Activated T-cell treated with anti-CD3 and anti-CD28 coated beads, Interleukin-2, amount 50 U/mL, for 24 hours (primary cell): ENCODE results near the gene FDCSP.

Source experiments
- DNase-seq: peaks from one replicate; pipeline ENCODE4 v3.0.0-alpha.2; 2020
- H3K27ac Mint-ChIP-seq: 2 replicates; pipeline ENCODE4 v1.8.0; 2020; ENCODE audit warnings: mild to moderate bottlenecking, mixed read lengths
- H3K27me3 Mint-ChIP-seq: 2 replicates; pipeline ENCODE4 v1.8.0; 2020; ENCODE audit warnings: mixed read lengths
- H3K36me3 Mint-ChIP-seq: 2 replicates; pipeline ENCODE4 v1.8.0; 2020; ENCODE audit warnings: low read depth, mixed read lengths
- H3K4me1 Mint-ChIP-seq: 2 replicates; pipeline ENCODE4 v1.8.0; 2020; ENCODE audit warnings: low read depth, mixed read lengths
- H3K4me3 Mint-ChIP-seq: 2 replicates; pipeline ENCODE4 v1.8.0; 2020; ENCODE audit warnings: mild to moderate bottlenecking, moderate library complexity, mixed read lengths
- H3K9me3 Mint-ChIP-seq: 2 replicates; pipeline ENCODE4 v1.8.0; 2020; ENCODE audit warnings: mixed read lengths

Gene FDCSP

DNA sequence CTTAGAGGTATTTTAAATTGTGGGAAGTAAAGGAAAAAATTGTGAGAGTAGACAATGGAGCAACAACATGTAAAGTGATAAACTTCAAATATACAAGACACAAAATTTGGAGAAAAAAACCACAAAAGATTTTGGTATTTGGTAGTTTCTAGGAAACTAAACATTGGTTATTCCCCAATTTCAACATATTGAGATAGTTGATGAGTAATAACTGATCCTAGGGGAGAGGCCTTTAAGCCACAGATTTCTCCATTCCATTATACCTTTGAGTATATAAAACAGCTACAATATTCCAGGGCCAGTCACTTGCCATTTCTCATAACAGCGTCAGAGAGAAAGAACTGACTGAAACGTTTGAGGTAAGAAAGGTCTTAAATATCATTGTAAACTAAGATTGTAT, at the start of gene FDCSP:
Gene FDCSP (plus strand): TSS at position 301 of the 400 bp plus-strand sequence. CDS start 5,071 bp downstream, outside the sequence.
- no peak within 1 kb of the TSS for H3K4me3 Mint-ChIP-seq
- H3K4me1 Mint-ChIP-seq: no peaks in the 10 kb centered on the region

GRCh38 chr4:70177090-70177489, 48.8 kb upstream of the FDCSP start:
- no peak for DNase-seq
- H3K4me3 Mint-ChIP-seq: no peak overlapping the region
- no peaks in the 10 kb centered on the region for H3K9me3 Mint-ChIP-seq
- H3K27me3 Mint-ChIP-seq: no peaks in the 10 kb centered on the region
- no peaks in the 10 kb centered on the region for H3K36me3 Mint-ChIP-seq
- no peaks in the 10 kb centered on the region for H3K4me1 Mint-ChIP-seq
- no peak overlapping the region for H3K27ac Mint-ChIP-seq

More for the DNA sequence above, at the start of gene FDCSP:
- H3K27ac Mint-ChIP-seq: no peak within 1 kb of the TSS
- H3K27me3 Mint-ChIP-seq: no peaks in the 10 kb centered on the region
- H3K9me3 Mint-ChIP-seq: no peaks in the 10 kb centered on the region
- no peaks in the 10 kb centered on the region for H3K36me3 Mint-ChIP-seq
- DNase-seq: no peak

- Mint-ChIP-seq H3K4me3 (no peak overlapping the region), H3K27me3 (no peaks in the 10 kb centered on the region), H3K36me3 (no peaks in the 10 kb centered on the region), H3K9me3 (no peaks in the 10 kb centered on the region), H3K27ac (no peak overlapping the region), H3K4me1 (no peaks in the 10 kb centered on the region)
- DNase-seq: no peak
Measured at GRCh38 chr4:70178075-70178660, 47.8 kb upstream of the FDCSP start.

- Mint-ChIP-seq H3K9me3 (no peaks in the 10 kb centered on the region), H3K27ac (no peak overlapping the region), H3K27me3 (no peaks in the 10 kb centered on the region), H3K36me3 (no peaks in the 10 kb centered on the region), H3K4me1 (no peaks in the 10 kb centered on the region), H3K4me3 (no peak overlapping the region)
- no peak for DNase-seq
Measured at GRCh38 chr4:70179811-70180210, 46.1 kb upstream of the FDCSP start.

GRCh38 chr4:70181864-70182263, 44.1 kb upstream of the FDCSP start:
- H3K27me3 Mint-ChIP-seq: no peaks in the 10 kb centered on the region
- no peaks in the 10 kb centered on the region for H3K36me3 Mint-ChIP-seq
- no peak overlapping the region for H3K4me3 Mint-ChIP-seq
- no peaks in the 10 kb centered on the region for H3K4me1 Mint-ChIP-seq
- no peak overlapping the region for H3K27ac Mint-ChIP-seq
- no peak for DNase-seq
- H3K9me3 Mint-ChIP-seq: no peaks in the 10 kb centered on the region

DNA sequence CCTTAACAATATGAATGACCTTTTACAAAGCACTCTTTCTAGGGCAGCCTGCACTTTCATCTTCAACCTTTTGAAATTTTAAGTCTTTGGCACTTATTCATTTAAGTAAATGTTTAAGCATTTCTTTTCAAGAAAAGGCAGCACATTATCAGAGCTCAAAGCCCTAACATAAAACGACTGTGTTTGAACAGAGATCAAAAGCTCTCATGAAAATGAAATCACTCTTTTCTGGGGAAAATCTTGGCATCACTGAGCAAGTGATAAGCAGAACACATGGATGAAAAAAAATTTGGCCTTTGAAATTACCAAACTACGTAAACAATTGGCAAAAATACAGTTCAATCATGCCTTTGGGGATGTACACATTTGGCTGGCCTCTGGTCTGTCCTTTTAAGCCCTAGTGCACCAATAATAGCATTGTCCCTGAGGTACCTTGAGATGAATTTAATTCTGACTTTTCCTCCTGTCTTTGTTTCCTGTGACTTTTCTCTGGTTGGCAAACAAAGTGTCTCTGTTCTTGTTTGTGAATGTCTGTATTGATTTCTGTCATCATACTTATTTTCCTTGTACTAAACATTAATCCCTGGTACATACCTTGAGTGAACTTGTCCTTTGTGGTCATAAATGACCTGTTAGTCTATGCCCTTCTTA, 43.3 kb upstream of the FDCSP start:
- no peaks in the 10 kb centered on the region for H3K9me3 Mint-ChIP-seq

GRCh38 chr4:70183168-70183939, 42.6 kb upstream of the FDCSP start:
- Mint-ChIP-seq H3K36me3 (no peaks in the 10 kb centered on the region), H3K27me3 (no peaks in the 10 kb centered on the region), H3K4me3 (no peak overlapping the region), H3K4me1 (no peaks in the 10 kb centered on the region), H3K9me3 (no peaks in the 10 kb centered on the region), H3K27ac (no peak overlapping the region)
- DNase-seq: no peak

More for the DNA sequence above, 43.3 kb upstream of the FDCSP start:
- no peak overlapping the region for H3K27ac Mint-ChIP-seq
- DNase-seq: no peak
- no peaks in the 10 kb centered on the region for H3K27me3 Mint-ChIP-seq
- no peaks in the 10 kb centered on the region for H3K36me3 Mint-ChIP-seq
- H3K4me1 Mint-ChIP-seq: no peaks in the 10 kb centered on the region
- no peak overlapping the region for H3K4me3 Mint-ChIP-seq

- H3K27ac Mint-ChIP-seq: no peak overlapping the region
- H3K27me3 Mint-ChIP-seq: no peaks in the 10 kb centered on the region
- H3K4me3 Mint-ChIP-seq: no peak overlapping the region
- DNase-seq: no peak
- no peaks in the 10 kb centered on the region for H3K36me3 Mint-ChIP-seq
- no peaks in the 10 kb centered on the region for H3K4me1 Mint-ChIP-seq
- no peaks in the 10 kb centered on the region for H3K9me3 Mint-ChIP-seq
Measured at GRCh38 chr4:70183940-70184246, 42.0 kb upstream of the FDCSP start.

DNA sequence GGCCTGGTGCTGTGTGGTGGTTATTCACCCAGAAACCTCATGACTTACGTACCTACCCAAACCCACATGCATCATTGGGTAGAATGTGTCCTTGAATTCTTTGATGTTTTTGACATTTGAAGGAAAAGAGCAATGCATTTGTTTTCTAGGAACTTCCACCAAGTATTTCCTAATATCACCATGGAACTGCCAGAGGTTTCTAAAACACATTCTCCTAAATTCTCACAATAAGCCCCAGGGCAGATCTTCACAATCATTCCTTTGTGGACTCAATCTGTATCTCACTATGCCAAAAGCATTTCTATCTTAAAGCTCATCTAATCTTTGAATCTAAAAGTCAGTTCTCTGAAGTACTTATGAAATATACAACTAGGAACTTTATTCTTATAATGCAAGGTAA, 38.7 kb upstream of the FDCSP start:
- H3K9me3 Mint-ChIP-seq: peaks cover 2% of the 10 kb centered on the region
- DNase-seq: no peak
- no peaks in the 10 kb centered on the region for H3K36me3 Mint-ChIP-seq
- no peak overlapping the region for H3K4me3 Mint-ChIP-seq
- no peaks in the 10 kb centered on the region for H3K4me1 Mint-ChIP-seq
- H3K27me3 Mint-ChIP-seq: no peaks in the 10 kb centered on the region
- no peak overlapping the region for H3K27ac Mint-ChIP-seq

DNA sequence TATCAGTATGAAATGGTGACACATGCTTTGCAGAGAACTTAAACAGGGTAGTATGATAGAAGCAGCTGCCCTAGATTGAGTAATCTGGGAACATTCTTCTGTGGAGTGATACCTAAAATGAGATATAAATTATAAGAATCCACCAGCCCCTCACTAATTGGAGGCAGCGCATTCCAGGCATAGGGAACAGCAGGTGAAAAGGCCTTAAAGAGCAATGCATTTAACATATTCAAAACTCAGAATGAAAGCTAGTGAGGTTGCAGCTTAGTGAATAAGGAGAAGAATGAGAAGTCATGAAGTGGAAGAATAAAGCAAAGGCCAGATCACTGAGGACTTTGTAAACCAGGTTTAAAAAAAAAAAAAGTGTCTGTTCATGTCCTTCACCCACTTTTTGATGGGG, 35.3 kb upstream of the FDCSP start:
- no peaks in the 10 kb centered on the region for H3K4me1 Mint-ChIP-seq
- no peak for DNase-seq
- H3K9me3 Mint-ChIP-seq: peaks cover 2% of the 10 kb centered on the region
- H3K27me3 Mint-ChIP-seq: no peaks in the 10 kb centered on the region
- no peak overlapping the region for H3K27ac Mint-ChIP-seq
- H3K36me3 Mint-ChIP-seq: no peaks in the 10 kb centered on the region
- no peak overlapping the region for H3K4me3 Mint-ChIP-seq

- H3K27me3 Mint-ChIP-seq: no peaks in the 10 kb centered on the region
- H3K4me1 Mint-ChIP-seq: no peaks in the 10 kb centered on the region
- no peak overlapping the region for H3K27ac Mint-ChIP-seq
- no peak for DNase-seq
- H3K4me3 Mint-ChIP-seq: no peak overlapping the region
- no peaks in the 10 kb centered on the region for H3K36me3 Mint-ChIP-seq
- H3K9me3 Mint-ChIP-seq: peaks cover 2% of the 10 kb centered on the region
Measured at GRCh38 chr4:70191647-70192046, 34.3 kb upstream of the FDCSP start.

GRCh38 chr4:70192895-70193294, 33.0 kb upstream of the FDCSP start:
- Mint-ChIP-seq H3K4me3 (no peak overlapping the region), H3K27me3 (no peaks in the 10 kb centered on the region), H3K36me3 (no peaks in the 10 kb centered on the region), H3K9me3 (peaks cover 2% of the 10 kb centered on the region), H3K4me1 (no peaks in the 10 kb centered on the region), H3K27ac (no peak overlapping the region)
- no peak for DNase-seq

GRCh38 chr4:70195425-70195824, 30.5 kb upstream of the FDCSP start, which contains the start of gene ODAM:
Gene ODAM (plus strand): TSS chr4:70195725. CDS start chr4:70196544, 819 bp downstream.
- H3K36me3 Mint-ChIP-seq: no peaks in the 10 kb centered on the region
- no peak within 1 kb of the TSS for H3K27ac Mint-ChIP-seq
- H3K27me3 Mint-ChIP-seq: no peaks in the 10 kb centered on the region
- H3K4me1 Mint-ChIP-seq: no peaks in the 10 kb centered on the region
- DNase-seq: no peak
- no peak within 1 kb of the TSS for H3K4me3 Mint-ChIP-seq
- H3K9me3 Mint-ChIP-seq: peaks cover 2% of the 10 kb centered on the region

GRCh38 chr4:70196857-70197256, 29.1 kb upstream of the FDCSP start:
- Mint-ChIP-seq H3K27me3 (no peaks in the 10 kb centered on the region), H3K36me3 (no peaks in the 10 kb centered on the region), H3K4me1 (no peaks in the 10 kb centered on the region), H3K4me3 (no peak overlapping the region), H3K9me3 (no peaks in the 10 kb centered on the region), H3K27ac (no peak overlapping the region)
- no peak for DNase-seq

GRCh38 chr4:70197842-70198241, 28.1 kb upstream of the FDCSP start:
- no peak for DNase-seq
- Mint-ChIP-seq H3K4me3 (no peak overlapping the region), H3K36me3 (no peaks in the 10 kb centered on the region), H3K9me3 (no peaks in the 10 kb centered on the region), H3K27ac (no peak overlapping the region), H3K27me3 (no peaks in the 10 kb centered on the region), H3K4me1 (no peaks in the 10 kb centered on the region)
